Progenitor cell of endocrine pancreas (in vitro differentiated cells): ENCODE results near the gene AGPS. TPM values are rescaled to one million over a fixed set of nuclear protein-coding genes. Genes with fewer than 3 reads are reported as not detected.
"Not testable (repeated sequence)": the region's sequence is repeated elsewhere in the genome, so short reads cannot be mapped to it uniquely, and the experiment has no call there.

Source experiments
- DNase-seq: peaks from one replicate; pipeline ENCODE4 v3.0.0; 2021; ENCODE audit warnings: low spot score; ENCODE audit not compliant: unreplicated experiment
- H3K27ac Mint-ChIP-seq: 2 replicates; pipeline ENCODE4 v1.8.0; 2021; ENCODE audit warnings: mild to moderate bottlenecking, moderate library complexity, mixed read lengths
- H3K27me3 Mint-ChIP-seq: 2 replicates; pipeline ENCODE4 v1.8.0; 2021; ENCODE audit warnings: mixed read lengths
- H3K36me3 Mint-ChIP-seq: 2 replicates; pipeline ENCODE4 v1.8.0; 2022; ENCODE audit warnings: mixed read lengths; ENCODE audit not compliant: insufficient read depth
- H3K4me1 Mint-ChIP-seq: 2 replicates; pipeline ENCODE4 v1.8.0; 2021; ENCODE audit warnings: low read depth, mixed read lengths
- H3K4me3 Mint-ChIP-seq: 2 replicates; pipeline ENCODE4 v1.8.0; 2021; ENCODE audit warnings: low read depth, mild to moderate bottlenecking, moderate library complexity, mixed read lengths
- H3K9me3 Mint-ChIP-seq: 2 replicates; pipeline ENCODE4 v1.8.0; 2021; ENCODE audit warnings: low read depth, mixed read lengths
- total RNA-seq: library from RNA; stranded (reverse); gene quantifications from 2 replicates; pipeline ENCODE4 v1.2.1, GENCODE V29; 2021
- TF ChIP-seq, protein P1 (sequence below): fragments of 200-600 bp; sonication (generic); IDR thresholded peaks from one replicate; pipeline ENCODE4 v1.5.0; 2021; ENCODE audit warnings: antibody characterized with exemption, mild to moderate bottlenecking; ENCODE audit not compliant: unreplicated experiment

Gene AGPS
- total RNA-seq, 1 donor from 2014 or later, result 69.2 TPM

DNA sequence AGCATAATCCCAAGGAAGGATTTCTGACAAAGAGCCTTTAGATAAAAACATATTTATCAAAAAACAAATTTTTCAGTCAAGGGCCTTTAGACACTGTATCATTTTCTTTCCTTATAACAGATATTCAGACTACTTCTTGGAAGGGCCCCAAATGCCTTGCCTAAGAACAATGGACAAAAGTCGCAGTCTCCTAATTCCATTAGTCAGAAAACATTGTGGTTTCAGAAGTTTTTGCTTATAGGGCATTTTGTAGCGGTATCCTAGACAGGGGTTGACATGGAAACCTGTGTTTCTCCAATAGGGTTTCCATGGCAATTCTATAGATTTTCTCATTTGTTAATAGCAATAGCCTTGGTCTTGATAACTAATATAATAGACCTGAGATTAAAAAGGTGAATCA lies 36.7 kb upstream of the AGPS start:
- DNase-seq, result no peak
- TF ChIP-seq, protein P1, sequence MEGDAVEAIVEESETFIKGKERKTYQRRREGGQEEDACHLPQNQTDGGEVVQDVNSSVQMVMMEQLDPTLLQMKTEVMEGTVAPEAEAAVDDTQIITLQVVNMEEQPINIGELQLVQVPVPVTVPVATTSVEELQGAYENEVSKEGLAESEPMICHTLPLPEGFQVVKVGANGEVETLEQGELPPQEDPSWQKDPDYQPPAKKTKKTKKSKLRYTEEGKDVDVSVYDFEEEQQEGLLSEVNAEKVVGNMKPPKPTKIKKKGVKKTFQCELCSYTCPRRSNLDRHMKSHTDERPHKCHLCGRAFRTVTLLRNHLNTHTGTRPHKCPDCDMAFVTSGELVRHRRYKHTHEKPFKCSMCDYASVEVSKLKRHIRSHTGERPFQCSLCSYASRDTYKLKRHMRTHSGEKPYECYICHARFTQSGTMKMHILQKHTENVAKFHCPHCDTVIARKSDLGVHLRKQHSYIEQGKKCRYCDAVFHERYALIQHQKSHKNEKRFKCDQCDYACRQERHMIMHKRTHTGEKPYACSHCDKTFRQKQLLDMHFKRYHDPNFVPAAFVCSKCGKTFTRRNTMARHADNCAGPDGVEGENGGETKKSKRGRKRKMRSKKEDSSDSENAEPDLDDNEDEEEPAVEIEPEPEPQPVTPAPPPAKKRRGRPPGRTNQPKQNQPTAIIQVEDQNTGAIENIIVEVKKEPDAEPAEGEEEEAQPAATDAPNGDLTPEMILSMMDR, result no peak
- no peaks in the 10 kb centered on the region for H3K36me3 Mint-ChIP-seq
- peaks cover 38% of the 10 kb centered on the region for H3K4me1 Mint-ChIP-seq
- no peaks in the 10 kb centered on the region for H3K27me3 Mint-ChIP-seq
- no peak overlapping the region for H3K27ac Mint-ChIP-seq
- no peaks in the 10 kb centered on the region for H3K9me3 Mint-ChIP-seq
- H3K4me3 Mint-ChIP-seq, result no peak overlapping the region

DNA sequence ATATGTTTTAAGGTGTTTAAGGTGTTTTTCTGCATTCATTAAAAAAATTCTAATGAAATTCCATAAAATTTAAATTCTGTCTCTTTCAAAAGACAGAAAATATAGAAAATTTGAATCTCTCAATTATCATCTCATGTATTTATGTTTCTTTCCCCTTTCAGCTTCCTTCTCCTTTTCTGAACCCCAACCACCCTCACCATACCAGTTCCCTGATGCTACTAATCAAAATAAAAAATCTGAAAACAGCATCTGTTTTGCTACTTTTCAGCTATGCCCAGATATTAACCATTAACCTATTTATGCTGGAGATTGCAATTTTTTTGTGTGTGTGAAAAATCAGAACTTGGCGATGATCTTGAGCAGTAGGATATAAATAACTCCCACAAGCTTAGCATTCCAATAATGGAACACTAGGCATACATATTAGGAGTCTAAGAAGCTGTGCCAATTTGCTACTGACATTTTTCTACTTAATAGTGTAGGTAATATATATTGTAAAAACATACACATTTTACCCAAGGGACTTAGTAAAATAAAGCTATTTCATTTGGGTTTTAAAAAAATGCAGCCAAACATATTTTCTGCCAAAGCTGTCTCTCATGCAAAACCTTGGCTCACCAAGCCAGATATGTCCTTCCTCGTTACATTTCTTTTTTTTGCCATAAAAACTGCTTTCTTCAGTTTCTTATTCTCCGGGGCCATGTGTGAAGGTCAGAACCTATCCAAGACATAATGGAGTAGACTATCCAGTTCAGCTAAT lies 32.6 kb upstream of the AGPS start:
- H3K4me1 Mint-ChIP-seq, result peaks cover 15% of the 10 kb centered on the region
- no peaks in the 10 kb centered on the region for H3K9me3 Mint-ChIP-seq
- no peaks in the 10 kb centered on the region for H3K36me3 Mint-ChIP-seq
- TF ChIP-seq, protein P1, result no peak
- DNase-seq, result no peak
- H3K27me3 Mint-ChIP-seq, result no peaks in the 10 kb centered on the region
- H3K4me3 Mint-ChIP-seq, result no peak overlapping the region
- H3K27ac Mint-ChIP-seq, result no peak overlapping the region

DNA sequence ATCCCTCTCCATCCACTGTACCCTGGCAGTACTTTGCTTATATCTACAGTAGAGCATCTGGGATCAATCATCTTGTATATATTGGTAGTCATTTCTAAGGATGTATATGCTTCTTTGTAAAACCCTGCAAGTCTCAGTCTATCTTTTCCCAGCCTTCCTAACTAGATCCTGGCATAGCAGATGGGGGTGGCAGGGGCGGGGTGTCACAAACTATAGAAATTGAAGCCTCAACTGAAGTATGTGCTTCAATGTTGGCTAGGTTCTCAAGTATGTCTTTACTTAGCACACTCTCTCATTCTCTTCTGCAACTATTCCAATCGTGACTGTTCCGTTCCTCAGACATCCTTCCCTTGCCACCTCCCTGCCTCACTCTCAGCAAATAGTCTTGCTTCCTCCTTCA lies 30.1 kb upstream of the AGPS start:
- Mint-ChIP-seq H3K36me3 (no peaks in the 10 kb centered on the region), H3K4me3 (no peak overlapping the region), H3K4me1 (peaks cover 4% of the 10 kb centered on the region), H3K27me3 (no peaks in the 10 kb centered on the region), H3K9me3 (no peaks in the 10 kb centered on the region), H3K27ac (no peak overlapping the region)
- TF ChIP-seq, protein P1, result no peak
- no peak for DNase-seq

DNA sequence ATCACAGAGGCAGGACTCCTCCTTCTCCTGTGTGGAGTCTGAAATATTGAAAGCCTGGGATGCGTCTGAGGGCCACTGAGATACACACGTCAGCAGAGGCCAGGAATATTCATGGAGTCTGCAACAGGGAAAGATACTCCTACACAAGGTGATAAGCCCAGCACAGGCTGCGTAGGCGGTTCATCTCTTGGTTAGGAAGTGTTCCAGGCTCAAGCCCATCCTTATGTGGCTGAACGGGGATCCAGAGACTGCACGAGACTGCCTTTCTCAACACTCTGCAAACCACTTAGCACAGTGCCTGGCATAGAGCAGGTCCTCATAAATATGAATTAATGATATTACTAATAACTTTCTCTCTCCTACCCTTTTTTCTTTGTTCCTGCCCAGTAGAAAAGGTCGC lies 29.2 kb upstream of the AGPS start:
- no peak for DNase-seq
- TF ChIP-seq, protein P1, result no peak
- Mint-ChIP-seq H3K27me3 (no peaks in the 10 kb centered on the region), H3K4me1 (peaks cover 6% of the 10 kb centered on the region), H3K9me3 (peaks cover 4% of the 10 kb centered on the region), H3K36me3 (no peaks in the 10 kb centered on the region), H3K4me3 (no peak overlapping the region), H3K27ac (no peak overlapping the region)

DNA sequence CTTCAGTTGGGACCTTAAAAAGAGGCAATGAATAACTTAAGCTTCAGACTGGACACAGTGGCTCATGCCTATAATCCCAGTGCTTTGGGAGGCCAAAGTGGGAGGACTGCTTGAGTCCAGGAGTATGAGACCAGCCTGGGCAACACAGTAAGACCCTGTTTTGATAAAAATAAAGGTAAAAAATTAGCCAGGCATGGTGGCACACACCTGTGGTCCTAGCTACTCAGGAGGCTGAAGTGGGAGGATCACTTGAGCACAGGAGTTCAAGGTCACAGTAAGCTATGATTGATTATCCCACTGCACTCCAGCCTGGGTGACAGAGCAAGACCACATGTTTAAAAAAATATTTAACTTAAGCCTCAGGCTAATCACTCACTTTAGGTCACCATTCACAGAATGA lies 26.8 kb upstream of the AGPS start:
- DNase-seq, H3K4me1 Mint-ChIP-seq, H3K4me3 Mint-ChIP-seq, H3K27ac Mint-ChIP-seq, H3K27me3 Mint-ChIP-seq: not testable (repeated sequence)
- H3K9me3 Mint-ChIP-seq, result peaks cover 24% of the 10 kb centered on the region
- peaks cover 12% of the 10 kb centered on the region for H3K36me3 Mint-ChIP-seq

DNA sequence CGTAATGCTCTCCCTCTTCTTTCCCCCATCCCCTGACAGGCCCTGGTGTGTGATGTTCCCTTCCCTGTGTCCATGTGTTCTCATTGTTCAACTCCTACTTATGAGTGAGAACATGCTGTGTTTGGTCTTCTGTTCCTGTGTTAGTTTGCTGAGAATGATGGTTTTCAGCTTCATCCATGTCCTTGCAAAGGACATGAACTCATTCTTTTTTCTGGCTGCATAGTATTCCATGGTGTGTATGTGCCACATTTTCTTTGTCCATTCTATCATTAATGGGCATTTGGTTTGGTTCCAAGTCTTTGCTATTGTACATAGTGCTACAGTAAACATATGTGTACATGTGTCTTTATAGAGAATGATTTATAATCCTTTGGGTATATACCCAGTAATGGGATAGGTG lies 24.6 kb upstream of the AGPS start:
- H3K4me3 Mint-ChIP-seq, H3K4me1 Mint-ChIP-seq, H3K27me3 Mint-ChIP-seq, DNase-seq: not testable (repeated sequence)
- peaks cover 31% of the 10 kb centered on the region for H3K36me3 Mint-ChIP-seq
- peak overlapping the region; percentile 8 for H3K27ac Mint-ChIP-seq
- H3K9me3 Mint-ChIP-seq, result peaks cover 46% of the 10 kb centered on the region
